Suprapubic skin (tissue), 4 donors: ENCODE measurements around the gene CRKL. TPM values are rescaled to one million over a fixed set of nuclear protein-coding genes. Genes with fewer than 3 reads are reported as not detected.
A peak's percentile ranks its signal among the peaks of the same experiment; 100 is the strongest.

Experiments
- DNase-seq, 2 donors: peaks; one replicate each; pipeline ENCODE4 v3.0.0-alpha.2; 2019; ENCODE audit warnings: low spot score in 2 of 2
- H3K27ac ChIP-seq: fragments of 200-600 bp; sonication (generic); one replicate; pipeline ENCODE4 v1.5.1; 2019
- H3K27me3 ChIP-seq: fragments of 200-600 bp; sonication (generic); one replicate; pipeline ENCODE4 v1.5.1; 2019
- H3K36me3 ChIP-seq: fragments of 200-600 bp; sonication (generic); one replicate; pipeline ENCODE4 v1.5.1; 2019
- H3K4me1 ChIP-seq: fragments of 200-600 bp; sonication (generic); one replicate; pipeline ENCODE4 v1.5.1; 2019
- H3K4me3 ChIP-seq: fragments of 200-600 bp; sonication (generic); one replicate; pipeline ENCODE4 v1.5.1; 2019; ENCODE audit warnings: mild to moderate bottlenecking
- H3K9me3 ChIP-seq: fragments of 200-600 bp; sonication (generic); one replicate; pipeline ENCODE4 v1.5.1; 2019
- EP300 ChIP-seq: sonication (generic); formaldehyde crosslinking; IDR thresholded peaks from one replicate; pipeline ENCODE4 v1.6.1; 2017; ENCODE audit warnings: antibody characterized with exemption
- POLR2A ChIP-seq, 2 donors: fragments of 450-650 bp; IDR thresholded peaks; one replicate each; pipeline ENCODE4 v1.6.1; 2017; ENCODE audit warnings: antibody characterized with exemption in 2 of 2, mild to moderate bottlenecking in 2 of 2, moderate library complexity in 2 of 2
- POLR2AphosphoS5 ChIP-seq, 3 donors: sonication (generic); formaldehyde crosslinking; IDR thresholded peaks; one replicate each; pipeline ENCODE4 v1.6.1; 2017; ENCODE audit warnings: antibody characterized with exemption in 3 of 3
- WGBS: methylation state at CpG from one replicate; pipeline ENCODE4 v1.1.5; 2018; 5-methylcytosine and 5-hydroxymethylcytosine counted together
- total RNA-seq, 4 donors: library from RNA; depleted of rRNA; stranded (reverse); fragments of >200 nt; gene quantifications; one replicate each; pipeline ENCODE4 v1.1.0, GENCODE V29; 2016
- TF ChIP-seq, protein P1 (sequence below), 2 donors: fragments of 200-600 bp in 1 of 2; fragments of 450-650 bp in 1 of 2; sonication (generic) in 1 of 2; IDR thresholded peaks; one replicate each; pipeline ENCODE4 v1.5.1; 2016 to 2019; ENCODE audit warnings: antibody characterized with exemption in 2 of 2, mild to moderate bottlenecking in 1 of 2, moderate library complexity in 1 of 2

The CRKL gene
- total RNA-seq, 4 donors from 2014 or later: 52.7 to 75.3 (median 71.9) TPM

DNA sequence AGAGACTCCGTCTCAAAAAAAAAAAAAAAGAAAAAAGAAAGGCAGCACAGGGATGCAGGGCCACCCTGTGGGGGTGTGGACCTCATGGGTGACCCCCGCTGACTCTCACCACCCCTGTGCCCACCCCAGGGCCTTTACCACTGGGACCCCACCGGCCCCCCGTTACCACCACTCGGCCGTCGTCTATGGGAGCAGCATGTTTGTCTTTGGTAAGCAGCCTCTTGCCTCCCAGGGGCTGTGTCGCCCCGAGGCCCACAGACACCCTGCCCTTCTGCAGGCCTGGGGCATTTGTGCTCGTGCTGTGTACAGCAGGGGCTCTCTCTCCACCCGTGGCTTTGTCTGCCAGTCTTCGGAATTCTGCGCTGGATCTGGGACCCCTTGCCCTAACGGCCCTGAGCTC, 70.2 kb downstream of the CRKL start:
- H3K36me3 ChIP-seq: peaks cover 45% of the 10 kb centered on the region
- WGBS: 84% methylated on average over 13 of the region's 14 CpGs

DNA sequence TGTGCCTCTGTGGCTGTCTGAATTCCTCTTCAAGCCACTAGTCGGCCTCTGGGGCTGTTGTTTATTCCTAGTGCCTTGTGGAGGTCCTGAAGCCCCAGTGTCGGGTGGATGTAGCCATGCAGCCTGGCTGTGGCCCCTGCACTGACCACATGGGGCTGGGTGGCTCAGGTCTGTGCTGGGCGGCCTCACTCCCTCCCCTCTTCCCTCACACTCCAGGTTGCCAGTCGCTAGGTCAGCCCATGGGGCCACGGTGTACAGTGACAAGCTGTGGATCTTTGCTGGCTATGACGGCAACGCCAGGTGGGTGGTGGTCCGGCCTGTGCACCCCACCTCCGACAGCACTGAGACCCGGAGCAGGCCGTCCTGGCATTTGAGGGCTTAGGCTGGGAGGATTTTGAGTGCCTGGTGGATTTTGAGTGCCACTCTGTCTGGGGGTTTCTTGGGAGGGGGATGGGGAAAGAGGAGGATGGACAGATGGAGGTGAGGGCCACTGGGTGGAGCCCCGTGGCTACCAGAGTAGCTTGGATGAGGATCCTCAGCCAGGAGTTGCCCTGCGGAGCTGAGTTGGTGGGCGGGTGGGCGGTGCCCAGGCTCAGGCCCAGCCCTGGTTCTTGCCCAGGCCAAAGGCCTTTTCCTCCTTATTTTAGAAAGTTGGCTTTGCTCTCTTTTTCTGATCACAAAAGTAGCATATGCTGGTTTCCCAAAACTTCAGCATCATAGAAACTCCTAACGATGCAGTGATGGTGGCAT, 71.5 kb downstream of the CRKL start:
- TF ChIP-seq POLR2AphosphoS5 (IDR thresholded peaks at IDR 0.05) (no peak), EP300 (no peak), POLR2A (IDR thresholded peaks at IDR 0.05) (no peak)
- TF ChIP-seq, protein P1, sequence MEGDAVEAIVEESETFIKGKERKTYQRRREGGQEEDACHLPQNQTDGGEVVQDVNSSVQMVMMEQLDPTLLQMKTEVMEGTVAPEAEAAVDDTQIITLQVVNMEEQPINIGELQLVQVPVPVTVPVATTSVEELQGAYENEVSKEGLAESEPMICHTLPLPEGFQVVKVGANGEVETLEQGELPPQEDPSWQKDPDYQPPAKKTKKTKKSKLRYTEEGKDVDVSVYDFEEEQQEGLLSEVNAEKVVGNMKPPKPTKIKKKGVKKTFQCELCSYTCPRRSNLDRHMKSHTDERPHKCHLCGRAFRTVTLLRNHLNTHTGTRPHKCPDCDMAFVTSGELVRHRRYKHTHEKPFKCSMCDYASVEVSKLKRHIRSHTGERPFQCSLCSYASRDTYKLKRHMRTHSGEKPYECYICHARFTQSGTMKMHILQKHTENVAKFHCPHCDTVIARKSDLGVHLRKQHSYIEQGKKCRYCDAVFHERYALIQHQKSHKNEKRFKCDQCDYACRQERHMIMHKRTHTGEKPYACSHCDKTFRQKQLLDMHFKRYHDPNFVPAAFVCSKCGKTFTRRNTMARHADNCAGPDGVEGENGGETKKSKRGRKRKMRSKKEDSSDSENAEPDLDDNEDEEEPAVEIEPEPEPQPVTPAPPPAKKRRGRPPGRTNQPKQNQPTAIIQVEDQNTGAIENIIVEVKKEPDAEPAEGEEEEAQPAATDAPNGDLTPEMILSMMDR (IDR thresholded peaks at IDR 0.05): no peak
- H3K4me1 ChIP-seq: peaks cover 2% of the 10 kb centered on the region
- no peaks in the 10 kb centered on the region for H3K9me3 ChIP-seq
- H3K27ac ChIP-seq: no peak overlapping the region
- H3K4me3 ChIP-seq: no peak overlapping the region
- WGBS: 94% methylated on average over 15 of the region's 16 CpGs
- DNase-seq: peak in 1 of 2 donors; percentile 58
- H3K27me3 ChIP-seq: no peaks in the 10 kb centered on the region
- H3K36me3 ChIP-seq: peaks cover 58% of the 10 kb centered on the region

More for the DNA sequence above, 70.2 kb downstream of the CRKL start:
- no peak for TF ChIP-seq EP300
- TF ChIP-seq, protein P1 (IDR thresholded peaks at IDR 0.05): no peak
- TF ChIP-seq POLR2A (IDR thresholded peaks at IDR 0.05): no peak
- TF ChIP-seq POLR2AphosphoS5 (IDR thresholded peaks at IDR 0.05): no peak
- Histone ChIP-seq H3K4me1 (peaks cover 16% of the 10 kb centered on the region), H3K9me3 (no peaks in the 10 kb centered on the region), H3K27ac (no peak overlapping the region), H3K4me3 (no peak overlapping the region), H3K27me3 (no peaks in the 10 kb centered on the region)
- DNase-seq: no peak

DNA sequence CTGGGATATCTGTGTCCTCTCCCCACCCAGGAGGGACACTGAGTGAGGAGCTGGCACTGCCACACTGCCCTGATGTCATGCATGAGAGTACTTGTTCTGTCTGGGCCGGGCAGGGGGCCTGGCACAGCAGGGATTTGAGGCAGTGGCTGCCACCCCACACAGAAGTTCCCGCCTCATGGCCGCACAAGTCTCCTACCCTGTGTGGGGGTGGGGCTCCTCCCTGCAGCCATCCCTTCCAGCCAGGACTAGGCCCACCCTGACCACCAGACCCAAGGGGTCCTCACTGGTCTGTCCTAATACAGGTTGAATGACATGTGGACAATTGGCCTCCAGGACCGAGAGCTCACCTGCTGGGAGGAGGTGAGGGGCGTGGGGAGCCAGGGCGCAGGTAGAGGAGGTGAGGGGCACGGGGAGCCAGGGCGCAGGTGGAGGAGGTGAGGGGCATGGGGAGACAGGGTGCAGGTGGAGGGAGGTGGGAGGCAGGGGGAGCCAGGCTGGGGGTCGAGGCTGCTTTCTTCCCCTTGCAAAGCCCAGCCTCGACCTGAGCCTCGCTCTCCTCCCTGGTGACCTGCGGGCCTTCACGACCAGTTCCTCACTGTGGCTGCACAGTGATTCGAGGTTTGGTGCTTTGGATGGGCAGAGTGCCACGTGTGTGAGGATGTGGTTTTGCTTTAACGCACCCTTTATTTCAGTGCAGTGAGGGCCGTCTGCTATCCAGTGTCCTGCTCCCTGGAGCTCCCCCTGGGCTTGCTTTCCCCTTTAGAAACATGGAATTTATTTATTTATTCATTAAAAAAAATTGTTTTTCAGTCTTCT, 72.3 kb downstream of the CRKL start:
- WGBS: 59% methylated on average over 13 of the region's 17 CpGs
- Histone ChIP-seq H3K27me3 (no peaks in the 10 kb centered on the region), H3K9me3 (no peaks in the 10 kb centered on the region), H3K36me3 (peaks cover 66% of the 10 kb centered on the region), H3K27ac (no peak overlapping the region), H3K4me3 (no peak overlapping the region), H3K4me1 (no peaks in the 10 kb centered on the region)
- DNase-seq: peak in 1 of 2 donors; percentile 59
- TF ChIP-seq, protein P1 (IDR thresholded peaks at IDR 0.05): no peak
- TF ChIP-seq EP300 (no peak), POLR2AphosphoS5 (IDR thresholded peaks at IDR 0.05) (no peak), POLR2A (IDR thresholded peaks at IDR 0.05) (no peak)

DNA sequence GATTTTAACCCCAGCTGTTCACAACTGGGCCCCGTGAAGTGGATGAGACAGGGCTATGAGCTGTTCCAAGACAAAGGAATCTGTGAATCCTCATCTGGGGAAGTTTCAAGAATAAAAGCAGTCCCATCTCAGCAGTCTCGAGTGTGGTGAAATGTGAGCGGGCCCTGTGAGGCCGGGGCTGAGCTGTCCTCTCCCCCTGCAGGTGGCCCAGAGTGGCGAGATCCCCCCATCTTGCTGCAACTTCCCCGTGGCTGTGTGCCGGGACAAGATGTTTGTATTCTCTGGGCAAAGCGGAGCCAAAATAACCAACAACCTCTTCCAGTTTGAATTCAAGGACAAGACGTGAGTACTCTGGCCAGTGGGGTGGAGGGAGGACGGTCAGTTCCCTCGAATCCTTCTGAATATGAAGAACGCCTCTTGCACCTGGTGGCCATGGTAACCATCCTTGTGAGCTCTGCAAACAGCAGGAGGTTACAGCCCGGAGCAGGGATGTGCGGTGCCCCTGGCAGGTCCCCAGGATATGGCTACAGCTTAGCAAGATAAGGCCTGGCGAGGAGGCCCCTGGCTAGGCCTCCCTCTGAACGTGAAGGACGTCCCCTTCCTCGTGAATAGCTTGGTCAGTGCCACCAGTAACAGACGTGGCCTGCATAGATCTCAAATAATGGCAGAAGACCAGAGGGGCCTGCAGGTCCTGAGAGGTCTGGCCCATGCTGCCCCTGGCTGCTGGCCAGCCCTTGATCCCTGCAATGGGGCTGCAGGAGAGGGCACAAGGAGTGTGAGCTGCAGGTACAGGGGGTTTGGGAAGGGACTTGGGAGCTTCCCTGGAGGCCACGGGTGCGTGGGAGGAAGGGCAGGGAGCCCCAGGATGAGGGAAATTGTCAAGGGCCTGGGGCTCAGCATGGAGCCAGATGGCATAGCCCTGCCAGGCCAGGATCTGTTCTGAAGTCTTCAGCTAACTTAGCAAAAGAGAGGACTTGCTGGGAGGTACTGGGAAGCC, 73.3 kb downstream of the CRKL start:
- Histone ChIP-seq H3K4me3 (no peak overlapping the region), H3K27ac (no peak overlapping the region), H3K36me3 (peaks cover 76% of the 10 kb centered on the region), H3K4me1 (no peaks in the 10 kb centered on the region), H3K9me3 (no peaks in the 10 kb centered on the region), H3K27me3 (no peaks in the 10 kb centered on the region)
- 89% methylated on average over 20 of the region's 21 CpGs for WGBS
- TF ChIP-seq, protein P1 (IDR thresholded peaks at IDR 0.05): no peak
- TF ChIP-seq POLR2A (IDR thresholded peaks at IDR 0.05) (no peak), POLR2AphosphoS5 (IDR thresholded peaks at IDR 0.05) (no peak), EP300 (no peak)
- no peak for DNase-seq
